ENCODE measurements around the gene GOT1. TPM values are rescaled to one million over a fixed set of nuclear protein-coding genes. Genes with fewer than 3 reads are reported as not detected.
A peak's percentile ranks its signal among the peaks of the same experiment; 100 is the strongest.

Gene GOT1
- total RNA-seq (2014; rRNA removed; shearing (Covaris generic)) (29.4 and 36.8 TPM in 2 replicates), polyA plus RNA-seq (2016; fragmentation: Nextera tagmentation; extraction: Ambion mirVana) (31.8 and 37.7 TPM in 2 replicates)
- long read RNA-seq, transcript GOT1-201 (9 exons, 2,923 nt), result major isoform, 113 of 130 reads
- long read RNA-seq, partial matches to known transcripts, result 1 of 130 reads
- long read RNA-seq, other reads (novel, unspliced or antisense), result 15 of 130 reads

- TF ChIP-seq CREB1 (CRISPR knock-in tag; IDR thresholded peaks at IDR 0.05; ENCODE audit: low read depth), result peak; percentile 89
- TF ChIP-seq REST (IDR thresholded peaks at IDR 0.05; ENCODE audit: unreplicated experiment), result no peak
- TF ChIP-seq POLR2AphosphoS5 (IDR thresholded peaks at IDR 0.05; ENCODE audit: low read depth), result peak; percentile 78
- no peak for TF ChIP-seq JUNB (IDR thresholded peaks at IDR 0.05; ENCODE audit: unreplicated experiment)
- no peak for TF ChIP-seq ZNF114 (CRISPR knock-in tag; IDR thresholded peaks at IDR 0.05)
- TF ChIP-seq, protein P1, sequence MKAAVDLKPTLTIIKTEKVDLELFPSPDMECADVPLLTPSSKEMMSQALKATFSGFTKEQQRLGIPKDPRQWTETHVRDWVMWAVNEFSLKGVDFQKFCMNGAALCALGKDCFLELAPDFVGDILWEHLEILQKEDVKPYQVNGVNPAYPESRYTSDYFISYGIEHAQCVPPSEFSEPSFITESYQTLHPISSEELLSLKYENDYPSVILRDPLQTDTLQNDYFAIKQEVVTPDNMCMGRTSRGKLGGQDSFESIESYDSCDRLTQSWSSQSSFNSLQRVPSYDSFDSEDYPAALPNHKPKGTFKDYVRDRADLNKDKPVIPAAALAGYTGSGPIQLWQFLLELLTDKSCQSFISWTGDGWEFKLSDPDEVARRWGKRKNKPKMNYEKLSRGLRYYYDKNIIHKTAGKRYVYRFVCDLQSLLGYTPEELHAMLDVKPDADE (IDR thresholded peaks at IDR 0.05), result 0 out of 2 replicates have a peak, but pooled peaks have one; percentile 22
- ATAC-seq, result peak; percentile 97
- Histone ChIP-seq H4K20me1 (replicated peaks; ENCODE audit: insufficient read depth) (peaks cover 4% of the 10 kb centered on the region; the same call in 1 of the 2 replicates), H3K79me2 (replicated peaks; ENCODE audit: insufficient read depth) (peaks cover 45% of the 10 kb centered on the region), H3K36me3 (ENCODE audit: insufficient read depth) (0 out of 2 replicates have a peak, but pooled peaks cover 2% of the 10 kb centered on the region), H3K4me3 (peak within 1 kb of the TSS; percentile 77), H3K4me2 (peak within 1 kb of the TSS; percentile 95), H3K27ac (ENCODE audit: low read depth) (peak within 1 kb of the TSS; percentile 68; the same call in 1 of the 2 replicates), H3K4me1 (ENCODE audit: insufficient read depth) (peaks cover 6% of the 10 kb centered on the region; the same call in 1 of the 2 replicates), H2AFZ (peak within 1 kb of the TSS; percentile 29; the same call in 1 of the 2 replicates), H3F3A (replicated peaks; ENCODE audit: low read depth) (no peaks in the 10 kb centered on the region), H3K27me3 (ENCODE audit: insufficient read depth) (no peaks in the 10 kb centered on the region), H3K9me2 (ENCODE audit: insufficient read depth) (no peaks in the 10 kb centered on the region)
- DNase-seq (ENCODE audit: low spot score), result peak; percentile 99
- H3K27me3 Mint-ChIP-seq (ENCODE audit: insufficient read depth, low read depth, poor library complexity), result peaks cover 12% of the 10 kb centered on the region
- peaks cover 15% of the 10 kb centered on the region for H3K4me1 Mint-ChIP-seq
- H3K4me3 Mint-ChIP-seq, result peak within 1 kb of the TSS; percentile 96
- no peaks in the 10 kb centered on the region; the same call in 1 of the 3 replicates for H3K36me3 Mint-ChIP-seq (ENCODE audit: low read depth)
- no peaks in the 10 kb centered on the region; the same call in 2 of the 3 replicates for H3K9me3 Mint-ChIP-seq
- peak within 1 kb of the TSS; percentile 99 for H3K27ac Mint-ChIP-seq
Measured at GRCh38 chr10:99430451-99431189, at the start of gene GOT1. TSS of gene GOT1 (minus strand) at chr10:99430624. CDS start at chr10:99430565, 59 bp downstream.

- no peaks in the 10 kb centered on the region for H3K4me1 Mint-ChIP-seq
- H3K27ac ChIP-seq (ENCODE audit: low read depth), result no peak overlapping the region
- TF ChIP-seq, protein P2, sequence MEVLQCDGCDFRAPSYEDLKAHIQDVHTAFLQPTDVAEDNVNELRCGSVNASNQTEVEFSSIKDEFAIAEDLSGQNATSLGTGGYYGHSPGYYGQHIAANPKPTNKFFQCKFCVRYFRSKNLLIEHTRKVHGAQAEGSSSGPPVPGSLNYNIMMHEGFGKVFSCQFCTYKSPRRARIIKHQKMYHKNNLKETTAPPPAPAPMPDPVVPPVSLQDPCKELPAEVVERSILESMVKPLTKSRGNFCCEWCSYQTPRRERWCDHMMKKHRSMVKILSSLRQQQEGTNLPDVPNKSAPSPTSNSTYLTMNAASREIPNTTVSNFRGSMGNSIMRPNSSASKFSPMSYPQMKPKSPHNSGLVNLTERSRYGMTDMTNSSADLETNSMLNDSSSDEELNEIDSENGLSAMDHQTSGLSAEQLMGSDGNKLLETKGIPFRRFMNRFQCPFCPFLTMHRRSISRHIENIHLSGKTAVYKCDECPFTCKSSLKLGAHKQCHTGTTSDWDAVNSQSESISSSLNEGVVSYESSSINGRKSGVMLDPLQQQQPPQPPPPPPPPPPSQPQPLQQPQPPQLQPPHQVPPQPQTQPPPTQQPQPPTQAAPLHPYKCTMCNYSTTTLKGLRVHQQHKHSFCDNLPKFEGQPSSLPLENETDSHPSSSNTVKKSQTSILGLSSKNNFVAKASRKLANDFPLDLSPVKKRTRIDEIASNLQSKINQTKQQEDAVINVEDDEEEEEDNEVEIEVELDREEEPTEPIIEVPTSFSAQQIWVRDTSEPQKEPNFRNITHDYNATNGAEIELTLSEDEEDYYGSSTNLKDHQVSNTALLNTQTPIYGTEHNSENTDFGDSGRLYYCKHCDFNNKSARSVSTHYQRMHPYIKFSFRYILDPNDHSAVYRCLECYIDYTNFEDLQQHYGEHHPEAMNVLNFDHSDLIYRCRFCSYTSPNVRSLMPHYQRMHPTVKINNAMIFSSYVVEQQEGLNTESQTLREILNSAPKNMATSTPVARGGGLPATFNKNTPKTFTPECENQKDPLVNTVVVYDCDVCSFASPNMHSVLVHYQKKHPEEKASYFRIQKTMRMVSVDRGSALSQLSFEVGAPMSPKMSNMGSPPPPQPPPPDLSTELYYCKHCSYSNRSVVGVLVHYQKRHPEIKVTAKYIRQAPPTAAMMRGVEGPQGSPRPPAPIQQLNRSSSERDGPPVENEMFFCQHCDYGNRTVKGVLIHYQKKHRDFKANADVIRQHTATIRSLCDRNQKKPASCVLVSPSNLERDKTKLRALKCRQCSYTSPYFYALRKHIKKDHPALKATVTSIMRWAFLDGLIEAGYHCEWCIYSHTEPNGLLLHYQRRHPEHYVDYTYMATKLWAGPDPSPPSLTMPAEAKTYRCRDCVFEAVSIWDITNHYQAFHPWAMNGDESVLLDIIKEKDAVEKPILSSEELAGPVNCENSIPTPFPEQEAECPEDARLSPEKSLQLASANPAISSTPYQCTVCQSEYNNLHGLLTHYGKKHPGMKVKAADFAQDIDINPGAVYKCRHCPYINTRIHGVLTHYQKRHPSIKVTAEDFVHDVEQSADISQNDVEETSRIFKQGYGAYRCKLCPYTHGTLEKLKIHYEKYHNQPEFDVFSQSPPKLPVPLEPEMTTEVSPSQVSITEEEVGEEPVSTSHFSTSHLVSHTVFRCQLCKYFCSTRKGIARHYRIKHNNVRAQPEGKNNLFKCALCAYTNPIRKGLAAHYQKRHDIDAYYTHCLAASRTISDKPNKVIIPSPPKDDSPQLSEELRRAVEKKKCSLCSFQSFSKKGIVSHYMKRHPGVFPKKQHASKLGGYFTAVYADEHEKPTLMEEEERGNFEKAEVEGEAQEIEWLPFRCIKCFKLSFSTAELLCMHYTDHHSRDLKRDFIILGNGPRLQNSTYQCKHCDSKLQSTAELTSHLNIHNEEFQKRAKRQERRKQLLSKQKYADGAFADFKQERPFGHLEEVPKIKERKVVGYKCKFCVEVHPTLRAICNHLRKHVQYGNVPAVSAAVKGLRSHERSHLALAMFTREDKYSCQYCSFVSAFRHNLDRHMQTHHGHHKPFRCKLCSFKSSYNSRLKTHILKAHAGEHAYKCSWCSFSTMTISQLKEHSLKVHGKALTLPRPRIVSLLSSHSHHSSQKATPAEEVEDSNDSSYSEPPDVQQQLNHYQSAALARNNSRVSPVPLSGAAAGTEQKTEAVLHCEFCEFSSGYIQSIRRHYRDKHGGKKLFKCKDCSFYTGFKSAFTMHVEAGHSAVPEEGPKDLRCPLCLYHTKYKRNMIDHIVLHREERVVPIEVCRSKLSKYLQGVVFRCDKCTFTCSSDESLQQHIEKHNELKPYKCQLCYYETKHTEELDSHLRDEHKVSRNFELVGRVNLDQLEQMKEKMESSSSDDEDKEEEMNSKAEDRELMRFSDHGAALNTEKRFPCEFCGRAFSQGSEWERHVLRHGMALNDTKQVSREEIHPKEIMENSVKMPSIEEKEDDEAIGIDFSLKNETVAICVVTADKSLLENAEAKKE (CRISPR knock-in tag; IDR thresholded peaks at IDR 0.05), result no peak
- no peak for TF ChIP-seq EZH2 (IDR thresholded peaks at IDR 0.05; ENCODE audit: low read depth, unreplicated experiment)
- no peak for TF ChIP-seq ZNF114 (CRISPR knock-in tag; IDR thresholded peaks at IDR 0.05)
- TF ChIP-seq STAT1 (IDR thresholded peaks at IDR 0.05; ENCODE audit: unreplicated experiment), result no peak
Measured at GRCh38 chr10:99470327-99470726, 39.9 kb upstream of the GOT1 start.

More at GRCh38 chr10:99470327-99470726, 39.9 kb upstream of the GOT1 start:
- Mint-ChIP-seq H3K27me3 (ENCODE audit: insufficient read depth, low read depth, poor library complexity) (peaks cover 4% of the 10 kb centered on the region), H3K9me3 (no peaks in the 10 kb centered on the region), H3K27ac (no peak overlapping the region), H3K36me3 (ENCODE audit: low read depth) (no peaks in the 10 kb centered on the region), H3K4me3 (no peak overlapping the region)
- H3K36me3 ChIP-seq (ENCODE audit: insufficient read depth), result no peaks in the 10 kb centered on the region
- no peaks in the 10 kb centered on the region for H4K20me1 ChIP-seq (replicated peaks; ENCODE audit: insufficient read depth)
- no peaks in the 10 kb centered on the region for H3K27me3 ChIP-seq (ENCODE audit: insufficient read depth)
- no peak overlapping the region for H3K4me2 ChIP-seq
- H3K4me1 ChIP-seq (ENCODE audit: insufficient read depth), result no peaks in the 10 kb centered on the region
- no peak for DNase-seq (ENCODE audit: low spot score)
- H2AFZ ChIP-seq, result no peak overlapping the region
- no peaks in the 10 kb centered on the region for H3K9me2 ChIP-seq (ENCODE audit: insufficient read depth)
- H3K4me3 ChIP-seq, result no peak overlapping the region
- no peaks in the 10 kb centered on the region for H3F3A ChIP-seq (replicated peaks; ENCODE audit: low read depth)
- H3K79me2 ChIP-seq (replicated peaks; ENCODE audit: insufficient read depth), result no peaks in the 10 kb centered on the region
- ATAC-seq, result no peak
